Measurements from ENCODE around the gene ZNF883. TPM values are rescaled to one million over a fixed set of nuclear protein-coding genes. Genes with fewer than 3 reads are reported as not detected.
"Not testable (repeated sequence)": the region's sequence is repeated elsewhere in the genome, so short reads cannot be mapped to it uniquely, and the experiment has no call there.

The ZNF883 gene
- polyA plus RNA-seq (2012; rRNA removed), result 2.0 and 2.3 TPM in 2 replicates
- 3.0 and 3.6 TPM in 2 replicates for polyA plus RNA-seq (2012; cell fraction: cytosol; rRNA removed)
- 1.8 and 2.1 TPM in 2 replicates for polyA plus RNA-seq (2012; cell fraction: nucleus; rRNA removed)

DNA sequence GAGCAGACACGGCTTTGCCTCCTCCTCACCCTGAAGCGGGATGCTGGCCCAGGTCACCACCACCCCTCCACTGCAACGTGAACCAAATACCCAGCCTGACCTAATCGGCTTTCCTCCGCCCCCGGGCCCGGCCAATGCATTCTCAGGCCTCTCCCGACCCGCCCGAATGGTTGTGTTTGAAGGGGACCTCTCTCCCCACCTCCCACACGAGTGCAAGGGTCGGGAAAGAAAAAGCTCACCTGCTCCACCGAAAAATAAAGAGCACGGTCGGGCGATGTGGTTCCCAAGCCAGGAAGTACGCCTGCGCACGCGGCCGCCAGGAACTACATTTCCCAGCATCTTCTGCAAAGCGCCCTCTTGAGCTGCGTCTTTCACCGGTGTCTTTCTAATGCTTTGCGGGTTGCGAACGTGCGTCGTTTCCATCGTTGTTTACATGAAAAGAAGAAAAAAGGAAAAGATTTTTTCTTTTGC, at the start of gene ZNF883:
Gene ZNF883 (minus strand): TSS at position 282 of the 471 bp plus-strand sequence.
- Histone ChIP-seq H4K20me1 (ENCODE audit: insufficient read depth) (no peaks in the 10 kb centered on the region), H2AFZ (ENCODE audit: low read depth) (peak within 1 kb of the TSS; percentile 71; the same call in 1 of the 2 replicates), H3K4me2 (peak within 1 kb of the TSS; percentile 50), H3K27ac (ENCODE audit: low read depth in 2 of 2, low read length in 1 of 2) (no peak within 1 kb of the TSS; a peak in 1 of 4 replicates), H3F3A (replicated peaks; ENCODE audit: insufficient read depth) (no peaks in the 10 kb centered on the region), H3K9me2 (no peaks in the 10 kb centered on the region), H3K79me2 (ENCODE audit: insufficient read depth) (no peaks in the 10 kb centered on the region), H3K9ac (no peak within 1 kb of the TSS), H3K4me3 (ENCODE audit: low read depth in 2 of 2, low read length in 1 of 2) (peak within 1 kb of the TSS; percentile 52 to 54), H3K9me3 (no peaks in the 10 kb centered on the region), H3K36me3 (replicated peaks in 1 of 2; ENCODE audit: control insufficient read depth in 1 of 2, insufficient read depth in 2 of 2, low read length in 1 of 2) (no peaks in the 10 kb centered on the region), H3K4me1 (ENCODE audit: control insufficient read depth in 1 of 2, insufficient read depth in 2 of 2, low read depth in 1 of 2, low read length in 1 of 2) (peaks cover 0 to 3% of the 10 kb centered on the region in 2 experiments; a peak in 2 of 4 replicates), H3K27me3 (ENCODE audit: insufficient read depth) (no peaks in the 10 kb centered on the region)
- CTCF ChIA-PET, result interaction anchor here (1.0 to 1.2 kb wide), 3 partner anchors 14 to 101 kb away, joined by 3 to 4 read pairs (median 3); no protein-coding TSS in a partner anchor
- POLR2A ChIA-PET, result interaction anchor here (0.7 to 1.5 kb wide), 2 partner anchors 10 to 633 kb away, joined by 3 read pairs; partner anchors contain the start of gene HSDL2
- TF ChIP-seq, protein P1, sequence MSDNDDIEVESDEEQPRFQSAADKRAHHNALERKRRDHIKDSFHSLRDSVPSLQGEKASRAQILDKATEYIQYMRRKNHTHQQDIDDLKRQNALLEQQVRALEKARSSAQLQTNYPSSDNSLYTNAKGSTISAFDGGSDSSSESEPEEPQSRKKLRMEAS (IDR thresholded peaks at IDR 0.05; ENCODE audit: low read depth), result peak; percentile 65; the same call in 1 of the 2 replicates
- 0 out of 2 replicates have a peak, but pooled peaks have one; percentile 16 for TF ChIP-seq RCOR1 (IDR thresholded peaks at IDR 0.05; ENCODE audit: low read length)
- TF ChIP-seq MXI1 (IDR thresholded peaks at IDR 0.05; ENCODE audit: low read depth, low read length), result peak; percentile 58; the same call in 1 of the 2 replicates
- no peak for TF ChIP-seq GATA2 (CRISPR knock-in tag; IDR thresholded peaks at IDR 0.05)
- TF ChIP-seq SMC3 (IDR thresholded peaks at IDR 0.05; ENCODE audit: low read depth, low read length), result no peak
- peak; percentile 58 for TF ChIP-seq CHD2 (IDR thresholded peaks at IDR 0.05; ENCODE audit: low read length, partially characterized antibody)
- TF ChIP-seq, protein P2, sequence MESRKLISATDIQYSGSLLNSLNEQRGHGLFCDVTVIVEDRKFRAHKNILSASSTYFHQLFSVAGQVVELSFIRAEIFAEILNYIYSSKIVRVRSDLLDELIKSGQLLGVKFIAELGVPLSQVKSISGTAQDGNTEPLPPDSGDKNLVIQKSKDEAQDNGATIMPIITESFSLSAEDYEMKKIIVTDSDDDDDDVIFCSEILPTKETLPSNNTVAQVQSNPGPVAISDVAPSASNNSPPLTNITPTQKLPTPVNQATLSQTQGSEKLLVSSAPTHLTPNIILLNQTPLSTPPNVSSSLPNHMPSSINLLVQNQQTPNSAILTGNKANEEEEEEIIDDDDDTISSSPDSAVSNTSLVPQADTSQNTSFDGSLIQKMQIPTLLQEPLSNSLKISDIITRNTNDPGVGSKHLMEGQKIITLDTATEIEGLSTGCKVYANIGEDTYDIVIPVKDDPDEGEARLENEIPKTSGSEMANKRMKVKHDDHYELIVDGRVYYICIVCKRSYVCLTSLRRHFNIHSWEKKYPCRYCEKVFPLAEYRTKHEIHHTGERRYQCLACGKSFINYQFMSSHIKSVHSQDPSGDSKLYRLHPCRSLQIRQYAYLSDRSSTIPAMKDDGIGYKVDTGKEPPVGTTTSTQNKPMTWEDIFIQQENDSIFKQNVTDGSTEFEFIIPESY (IDR thresholded peaks at IDR 0.05; ENCODE audit: borderline replicate concordance, low read depth), result no peak
- TF ChIP-seq ELF1 (IDR thresholded peaks at IDR 0.05), result peak; percentile 35; the same call in 1 of the 2 replicates
- 0 out of 2 replicates have a peak, but pooled peaks have one; percentile 33 for TF ChIP-seq GABPA (IDR thresholded peaks at IDR 0.05; ENCODE audit: low read depth)
- TF ChIP-seq YY1 (IDR thresholded peaks at IDR 0.05; ENCODE audit: low read depth), result peak; percentile 67; the same call in 1 of the 2 replicates
- peak; percentile 70 for TF ChIP-seq NRF1 (IDR thresholded peaks at IDR 0.05; ENCODE audit: low read depth, low read length)
- peak; percentile 74 for DNase-seq
- WGBS (ENCODE audit: low lambda C conversion rate), result 5% methylated on average over 29 of the region's 30 CpGs

DNA sequence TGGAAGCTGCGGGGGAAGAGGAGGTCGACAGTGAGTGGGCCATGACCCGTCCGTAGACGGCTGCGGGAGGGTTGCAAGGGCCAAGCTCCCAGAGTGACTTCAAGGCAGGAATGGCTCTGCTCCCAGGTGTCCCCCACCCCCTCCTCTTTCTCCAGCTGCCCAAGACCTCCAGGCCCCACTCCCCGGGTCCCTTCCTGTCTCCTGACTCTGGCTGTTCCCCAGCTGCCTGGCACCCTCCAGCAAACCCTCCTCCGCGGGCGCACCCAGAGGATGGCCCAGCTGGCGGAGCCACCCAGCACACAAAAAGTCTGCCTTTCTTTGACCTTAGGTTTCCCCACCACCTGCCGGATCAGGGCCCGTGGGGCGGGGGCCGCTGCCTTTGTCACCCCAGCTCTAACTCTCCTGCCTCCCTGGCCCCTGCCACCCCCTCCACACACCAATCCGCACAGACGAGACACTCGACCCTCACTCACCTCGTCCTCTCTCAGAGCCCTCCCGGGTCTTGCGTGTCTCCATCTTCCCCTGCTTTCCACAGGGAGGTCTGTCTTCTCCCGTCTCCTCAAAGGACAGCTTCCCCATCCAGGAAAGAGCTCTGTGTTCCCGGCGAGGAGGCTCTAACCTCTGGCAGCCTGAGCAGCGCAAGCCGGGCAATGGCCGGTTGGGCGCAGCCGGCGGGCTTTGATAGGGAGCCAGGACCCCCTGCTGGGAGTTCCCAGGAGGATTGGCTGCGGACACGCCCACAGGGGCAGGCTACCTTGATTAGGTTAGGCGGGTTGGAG, 49.3 kb upstream of the ZNF883 start:
- H3K9me2 ChIP-seq; POLR2A ChIA-PET; H3K4me2 ChIP-seq; H3K79me2 ChIP-seq (ENCODE audit: insufficient read depth); H2AFZ ChIP-seq (ENCODE audit: low read depth); H3K27ac ChIP-seq (ENCODE audit: low read depth in 2 of 2, low read length in 1 of 2); H3K9ac ChIP-seq; H3K36me3 ChIP-seq (replicated peaks in 1 of 2; ENCODE audit: control insufficient read depth in 1 of 2, insufficient read depth in 2 of 2, low read length in 1 of 2); DNase-seq; H3K4me3 ChIP-seq (ENCODE audit: low read depth in 2 of 2, low read length in 1 of 2); H3K27me3 ChIP-seq (ENCODE audit: insufficient read depth); H4K20me1 ChIP-seq (ENCODE audit: insufficient read depth); H3K9me3 ChIP-seq; CTCF ChIA-PET; H3K4me1 ChIP-seq (ENCODE audit: control insufficient read depth in 1 of 2, insufficient read depth in 2 of 2, low read depth in 1 of 2, low read length in 1 of 2); H3F3A ChIP-seq (replicated peaks; ENCODE audit: insufficient read depth): not testable (repeated sequence)
- WGBS (ENCODE audit: low lambda C conversion rate), result 13% methylated on average over 18 of the region's 33 CpGs

Measured in SK-N-SH (cell line).